Glomerular visceral epithelial cell (primary cell): ENCODE data around the gene AHSG.
"Not testable (repeated sequence)": the region's sequence is repeated elsewhere in the genome, so short reads cannot be mapped to it uniquely, and the experiment has no call there.

Experiments used
- DNase-seq: peaks from one replicate; pipeline ENCODE4 v3.0.0-alpha.2; 2016; ENCODE audit errors: extremely low spot score

AHSG gene

DNA sequence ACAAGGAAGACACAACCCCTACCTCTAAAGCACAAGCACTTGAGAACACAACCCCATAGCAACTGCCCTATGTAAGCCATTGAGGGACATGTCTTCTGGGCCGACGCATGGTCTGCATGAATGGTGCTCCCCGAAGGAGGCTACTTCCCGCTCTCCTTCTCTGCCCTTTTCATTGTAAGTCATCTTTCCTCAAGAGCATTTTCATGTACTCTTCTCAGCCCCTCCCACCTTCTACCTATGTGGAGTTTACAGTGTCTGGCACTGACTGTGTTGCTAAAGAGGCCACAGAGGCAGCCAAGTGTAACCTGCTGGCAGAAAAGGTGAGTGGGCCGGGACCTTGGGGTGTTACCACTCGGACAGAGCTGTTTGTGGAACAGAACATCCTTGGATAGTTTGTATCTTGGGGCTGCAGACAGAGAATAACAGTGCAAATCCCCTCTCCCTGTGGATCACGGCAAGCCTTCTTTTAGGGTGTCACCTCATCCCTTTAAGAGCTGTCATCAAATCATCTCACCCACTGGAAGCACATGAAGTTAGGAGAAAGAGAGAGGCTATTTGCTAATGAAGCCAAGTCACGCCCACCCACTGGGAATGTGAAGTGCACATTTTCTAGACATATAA, 5.6 kb downstream of the AHSG start:
- DNase-seq: no peak

- DNase-seq: no peak
These were observed 6.9 kb downstream of the AHSG start for GRCh38 chr3:186619787-186620212.

GRCh38 chr3:186620213-186621092, 7.6 kb downstream of the AHSG start:
- no peak for DNase-seq

- no peak for DNase-seq
These were observed 9.2 kb downstream of the AHSG start for GRCh38 chr3:186621894-186622650.

GRCh38 chr3:186622651-186623310, 9.9 kb downstream of the AHSG start:
- DNase-seq: no peak

GRCh38 chr3:186624598-186624997, 11.7 kb downstream of the AHSG start:
- no peak for DNase-seq

GRCh38 chr3:186625600-186626042, 12.8 kb downstream of the AHSG start:
- no peak for DNase-seq

- no peak for DNase-seq
These were observed 13.5 kb downstream of the AHSG start for GRCh38 chr3:186626254-186626847.

DNA sequence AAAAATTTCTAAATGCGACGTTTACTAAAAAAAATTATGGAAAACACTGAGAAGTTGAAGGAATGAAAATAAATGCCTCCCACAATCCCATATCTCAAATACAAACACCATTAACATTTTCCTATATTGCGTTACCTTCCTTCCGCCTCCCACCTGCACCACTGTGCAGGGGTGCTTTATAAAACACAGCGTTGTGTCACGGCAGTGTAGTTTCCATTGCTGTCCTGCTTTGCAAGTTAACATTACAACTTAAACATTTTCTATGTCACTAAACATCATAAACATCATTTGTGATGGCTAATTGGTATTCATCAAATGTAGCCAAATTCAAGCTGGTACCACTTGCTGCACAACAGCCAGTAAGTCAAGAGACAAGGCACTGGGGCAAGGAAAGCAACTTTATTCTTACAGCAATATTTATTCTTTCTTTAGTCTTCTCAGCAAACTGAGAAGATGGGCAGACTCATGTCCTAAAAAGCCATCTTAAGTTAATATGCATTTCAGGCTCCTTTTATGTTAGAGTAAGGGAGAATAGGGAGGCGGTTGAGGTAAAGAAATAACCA, 15.1 kb downstream of the AHSG start:
- no peak for DNase-seq

- DNase-seq: no peak
These were observed 15.9 kb downstream of the AHSG start for GRCh38 chr3:186628756-186629155.

GRCh38 chr3:186630950-186631641, 18.2 kb downstream of the AHSG start:
- no peak for DNase-seq

GRCh38 chr3:186633481-186633880, 20.6 kb downstream of the AHSG start:
- DNase-seq: no peak

DNA sequence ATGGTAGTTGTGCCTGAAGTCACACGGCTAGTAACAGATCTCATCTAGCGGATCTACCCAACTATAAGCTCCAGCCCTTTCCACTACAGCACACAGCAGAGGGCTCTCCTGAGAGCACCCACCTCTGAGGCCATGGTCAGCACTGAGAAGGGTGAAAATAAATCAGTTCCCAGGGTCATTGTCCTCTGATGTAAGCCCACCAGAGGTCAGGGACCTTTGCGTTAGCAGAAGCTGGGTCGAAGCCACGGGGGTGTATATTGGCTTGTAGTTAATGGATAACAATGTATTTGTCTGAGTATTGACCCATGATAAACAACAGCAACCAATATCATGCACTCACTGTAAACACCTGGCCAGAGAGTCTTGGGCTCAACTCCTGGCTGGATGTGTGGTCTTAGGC, 21.3 kb downstream of the AHSG start:
- not testable (repeated sequence) for DNase-seq

DNA sequence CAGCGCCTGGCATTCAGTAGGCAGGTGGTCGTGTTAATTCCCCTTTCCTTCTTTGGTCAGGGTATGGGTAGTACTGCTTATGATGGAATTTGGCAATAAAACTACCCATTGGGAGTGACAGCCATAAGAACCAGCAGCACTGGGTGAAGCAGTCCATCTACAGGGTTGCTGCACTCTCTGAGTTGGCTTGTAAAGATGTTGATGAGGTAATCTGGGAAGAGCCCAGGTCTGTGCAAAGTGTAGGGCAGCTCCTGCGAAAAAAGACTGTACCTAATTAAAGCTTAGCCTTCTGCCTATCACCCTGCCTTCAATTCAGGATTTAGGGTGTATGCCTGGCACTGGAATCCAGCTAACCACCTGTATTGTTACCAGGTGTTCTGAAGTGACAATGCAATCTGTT, 22.7 kb downstream of the AHSG start:
- no peak for DNase-seq

DNA sequence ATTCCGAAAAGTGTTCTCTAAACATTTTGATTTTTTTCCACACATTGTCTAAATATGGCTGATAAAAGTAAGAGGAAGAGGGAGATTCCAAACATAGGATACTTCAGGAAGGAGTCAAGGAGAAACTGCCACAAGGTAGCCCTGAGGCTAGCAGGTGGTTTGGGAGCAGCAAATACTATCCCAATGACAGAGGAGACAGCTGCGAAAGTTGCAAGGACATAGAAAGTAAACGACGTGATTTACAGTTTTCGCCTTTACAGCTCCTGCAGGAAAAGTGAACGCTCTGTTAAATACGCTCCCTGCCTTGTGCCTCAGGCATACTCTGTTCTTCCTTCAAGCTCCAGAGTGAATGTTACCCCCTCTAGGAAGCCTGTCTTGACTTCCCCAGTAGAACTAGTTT, 23.7 kb downstream of the AHSG start:
- no peak for DNase-seq

- no peak for DNase-seq
These were observed 24.8 kb downstream of the AHSG start for GRCh38 chr3:186637686-186638085.

- DNase-seq: no peak
These were observed 25.4 kb downstream of the AHSG start for GRCh38 chr3:186638259-186638658.

DNA sequence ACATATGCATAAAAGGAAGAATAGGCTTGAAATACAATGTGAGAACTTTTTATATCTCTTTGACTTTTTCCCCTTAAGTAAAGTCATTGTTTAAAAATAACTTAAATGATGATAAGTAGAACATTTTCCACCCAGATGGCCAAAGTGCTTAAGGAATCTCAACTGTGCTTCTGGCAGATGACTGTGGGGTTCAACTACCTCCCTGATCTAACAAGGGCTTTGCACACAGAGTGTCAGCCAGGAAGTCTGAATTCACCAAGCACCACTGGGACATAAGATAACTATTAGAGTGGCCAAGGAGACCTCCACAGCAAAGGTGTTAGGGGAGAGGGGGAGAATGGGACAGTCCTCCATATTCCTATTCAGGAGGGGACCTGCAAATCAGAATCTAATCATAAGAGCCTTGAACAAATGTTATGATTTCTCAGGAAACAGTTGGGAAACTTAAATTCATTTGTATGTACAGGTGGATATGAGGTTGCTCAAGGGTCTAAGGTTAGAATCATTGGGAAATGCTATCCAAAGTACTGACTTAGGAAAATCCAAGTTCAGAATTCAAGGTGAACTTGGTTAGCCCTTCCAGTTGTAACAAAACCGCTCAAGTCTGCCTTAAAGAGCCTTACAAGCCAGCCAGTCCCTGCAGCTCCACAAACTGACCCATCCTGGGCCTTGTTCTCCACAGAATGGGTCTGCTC, 27.1 kb downstream of the AHSG start, which contains the start of gene FETUB:
TSS of gene FETUB (plus strand) at position 622 of the 695 bp plus-strand sequence. CDS start at position 684, 62 bp downstream.
- DNase-seq: no peak

GRCh38 chr3:186640473-186640818, 27.6 kb downstream of the AHSG start:
- DNase-seq: no peak

DNA sequence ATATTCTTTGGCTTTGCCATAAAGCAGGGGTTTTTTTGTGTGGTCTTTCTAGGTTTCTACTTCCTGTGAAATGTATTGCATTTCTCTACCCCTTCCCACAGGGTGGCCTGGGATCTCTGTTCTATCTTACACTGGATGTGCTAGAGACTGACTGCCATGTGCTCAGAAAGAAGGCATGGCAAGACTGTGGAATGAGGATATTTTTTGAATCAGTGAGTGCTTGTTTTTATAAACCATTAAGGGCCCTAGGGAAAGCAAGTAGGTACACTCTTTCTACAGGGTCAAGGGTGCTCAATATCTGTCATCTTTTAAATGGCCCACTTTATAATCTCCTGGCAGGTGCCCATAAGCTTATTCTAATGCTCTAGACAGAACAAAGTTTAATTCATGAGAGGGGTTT, 28.1 kb downstream of the AHSG start:
- DNase-seq: no peak
